Activated CD8-positive, alpha-beta memory T cell treated with anti-CD3 and anti-CD28 coated beads, Interleukin-2, amount 50 U/mL, for 48 hours (primary cell): ENCODE data around the gene LPAR3.
"Not testable (repeated sequence)": the region's sequence is repeated elsewhere in the genome, so short reads cannot be mapped to it uniquely, and the experiment has no call there.

ENCODE experiments used
- DNase-seq: peaks from one replicate; pipeline ENCODE4 v3.0.0-alpha.2; 2020

LPAR3 gene

DNA sequence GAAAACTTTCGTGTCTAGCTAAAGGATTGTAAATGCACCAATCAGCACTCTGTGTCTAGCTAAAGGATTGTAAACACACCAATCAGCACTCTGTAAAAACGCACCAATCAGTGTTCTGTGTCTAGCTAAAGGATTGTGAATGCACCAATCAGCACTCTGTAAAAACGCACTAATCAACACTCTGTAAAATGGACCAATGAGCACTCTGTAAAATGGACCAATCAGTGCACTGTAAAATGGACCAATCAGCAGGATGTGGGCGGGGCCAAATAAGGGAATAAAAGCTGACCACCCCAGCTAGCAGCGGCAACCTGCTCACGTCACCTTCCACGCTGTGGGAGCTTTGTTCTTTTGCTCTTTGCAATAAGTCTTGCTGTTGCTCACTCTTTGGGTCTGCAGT, 9.7 kb upstream of the LPAR3 start:
- DNase-seq, result not testable (repeated sequence)

DNA sequence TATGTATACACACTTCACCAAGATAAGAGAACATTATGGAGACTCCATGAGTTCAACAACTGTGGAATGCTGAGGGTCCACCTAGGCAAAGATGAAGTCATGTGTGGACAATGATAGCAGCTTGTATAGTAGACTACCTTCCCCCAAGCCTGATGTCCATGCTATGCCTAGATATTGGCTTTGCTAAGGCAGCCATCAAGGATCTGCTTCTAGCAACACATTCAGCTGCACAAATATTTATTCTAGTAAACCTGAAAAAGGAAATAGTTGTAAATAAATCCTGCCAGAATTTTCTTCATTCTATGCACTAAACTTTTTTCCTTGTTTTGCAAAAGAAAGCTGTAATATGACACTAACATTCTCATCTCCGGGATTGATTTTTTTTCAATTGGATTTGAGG, 7.0 kb upstream of the LPAR3 start:
- no peak for DNase-seq

DNA sequence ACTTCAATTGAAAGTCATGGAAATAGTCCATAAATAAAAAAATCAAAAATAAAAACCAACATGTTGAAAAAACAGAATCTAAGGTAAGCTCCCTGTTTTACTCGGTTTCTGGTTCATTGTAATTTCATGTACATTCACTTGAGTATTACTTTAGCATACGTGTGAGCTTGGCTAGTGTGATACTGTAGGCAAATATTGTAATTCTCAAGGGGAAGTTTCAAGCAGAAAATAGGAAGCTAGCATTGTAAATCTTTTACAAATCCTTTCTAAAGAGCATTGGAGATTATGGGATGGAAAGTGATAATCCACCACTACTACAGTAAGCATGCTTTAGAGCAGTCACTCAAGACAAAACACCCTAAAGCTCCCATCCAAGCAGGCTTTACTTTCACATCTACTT, 3.3 kb upstream of the LPAR3 start:
- no peak for DNase-seq

DNA sequence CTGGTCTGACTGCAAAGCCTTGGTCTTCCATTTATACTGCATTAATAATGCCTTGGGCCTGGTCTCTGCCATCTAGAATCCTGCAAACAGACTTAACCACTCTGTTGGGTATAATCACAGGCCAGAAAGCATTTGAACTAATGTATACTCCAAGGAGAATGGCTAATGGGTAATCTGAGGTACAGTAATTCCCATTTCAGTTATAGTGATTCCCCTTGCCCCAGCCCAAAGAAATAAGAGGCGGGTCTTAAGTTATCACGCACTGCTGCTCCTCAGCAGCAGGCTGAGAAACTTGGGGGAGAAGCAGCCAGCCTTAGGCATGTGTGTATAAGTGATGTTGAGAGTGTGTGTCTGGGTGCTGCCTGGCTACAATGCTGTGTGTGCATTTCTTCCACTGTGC, 2.4 kb downstream of the LPAR3 start:
- no peak for DNase-seq

DNA sequence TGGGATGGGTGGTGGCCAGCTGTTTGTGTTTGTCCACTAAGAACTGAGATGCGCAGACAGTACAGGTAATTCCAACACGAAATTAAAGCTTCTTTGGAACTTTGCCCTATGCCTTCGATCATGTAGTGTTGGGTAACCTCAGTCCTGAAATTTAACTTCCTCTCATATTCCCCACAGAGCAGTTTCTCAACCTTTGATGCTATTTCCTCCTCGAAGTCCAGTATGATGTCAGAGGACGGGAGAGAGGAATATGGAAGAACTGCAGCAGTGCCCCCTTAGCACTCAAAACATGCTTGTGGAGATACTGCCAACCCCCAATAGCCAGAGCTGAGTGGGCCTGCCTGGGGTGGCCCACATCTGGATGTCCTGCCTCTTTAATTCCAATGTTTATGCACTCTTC, 3.6 kb downstream of the LPAR3 start:
- no peak for DNase-seq

DNA sequence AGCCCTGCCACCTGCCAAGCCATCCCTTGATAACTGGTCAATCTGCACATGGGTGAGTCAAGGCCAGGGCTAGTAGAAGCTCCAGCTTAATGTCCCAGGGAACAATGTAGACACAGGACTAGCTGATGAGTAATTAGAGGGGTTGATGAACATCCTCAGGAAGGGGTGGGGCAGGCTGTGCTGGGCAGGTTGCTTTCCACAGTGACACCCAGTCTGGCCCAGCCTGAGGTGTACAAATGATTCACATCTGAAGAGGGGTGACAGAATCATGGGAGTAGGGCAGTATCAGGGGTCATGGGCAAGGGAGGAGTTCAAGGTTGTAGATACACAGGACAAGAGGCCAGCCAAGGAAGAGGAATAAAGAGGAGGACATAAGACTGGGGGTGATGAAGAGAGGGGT, 4.3 kb downstream of the LPAR3 start:
- no peak for DNase-seq

DNA sequence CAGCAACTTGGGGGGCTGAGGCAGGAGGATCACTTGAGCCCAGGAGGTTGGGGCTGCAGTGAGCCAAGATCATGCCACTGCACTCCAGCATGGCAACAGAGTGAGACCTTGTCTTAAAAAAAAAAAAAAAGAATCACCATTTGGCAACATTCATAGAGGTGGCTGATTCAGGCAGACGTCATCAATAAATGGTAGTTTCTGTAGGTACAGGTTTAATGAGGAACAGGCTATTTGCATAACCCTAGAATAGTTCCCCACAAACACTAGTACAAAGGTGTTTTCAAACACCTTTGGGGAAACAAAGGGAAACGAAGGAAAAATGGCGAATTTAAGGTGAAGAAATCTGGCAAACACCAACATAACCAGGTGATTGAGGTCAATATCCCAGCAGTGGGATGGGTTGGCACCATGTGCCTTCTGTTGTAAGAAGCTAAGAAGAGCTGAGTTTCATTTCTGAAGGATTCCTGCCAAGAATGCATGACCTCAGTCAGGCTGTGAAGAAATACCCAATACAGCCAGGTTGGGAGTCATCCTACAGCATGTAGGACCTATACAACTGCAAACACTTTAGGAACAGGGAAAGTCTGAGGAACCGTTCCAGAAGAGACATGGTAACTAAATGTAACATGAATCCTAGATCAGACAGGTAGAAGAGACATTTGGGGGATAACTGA, 5.6 kb downstream of the LPAR3 start:
- no peak for DNase-seq

DNA sequence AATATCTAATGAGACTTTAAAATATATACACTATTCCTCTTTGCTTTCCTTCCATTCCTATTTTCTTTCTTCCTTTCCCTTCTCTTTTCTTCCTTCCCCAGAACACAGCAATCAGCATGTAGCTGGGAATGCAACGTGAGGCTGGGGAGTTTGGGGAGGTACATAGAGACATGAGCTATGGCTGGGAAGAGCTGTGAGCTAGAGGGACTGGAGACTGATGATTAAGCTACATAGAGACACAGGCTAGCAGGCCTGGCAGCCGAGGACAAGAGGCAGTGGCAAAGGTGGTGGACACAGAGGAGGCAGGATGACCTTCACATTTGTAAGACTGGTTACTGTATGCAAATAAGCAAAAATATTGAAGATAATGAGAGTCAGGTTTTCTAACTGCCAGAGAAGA, 7.5 kb downstream of the LPAR3 start:
- no peak for DNase-seq

DNA sequence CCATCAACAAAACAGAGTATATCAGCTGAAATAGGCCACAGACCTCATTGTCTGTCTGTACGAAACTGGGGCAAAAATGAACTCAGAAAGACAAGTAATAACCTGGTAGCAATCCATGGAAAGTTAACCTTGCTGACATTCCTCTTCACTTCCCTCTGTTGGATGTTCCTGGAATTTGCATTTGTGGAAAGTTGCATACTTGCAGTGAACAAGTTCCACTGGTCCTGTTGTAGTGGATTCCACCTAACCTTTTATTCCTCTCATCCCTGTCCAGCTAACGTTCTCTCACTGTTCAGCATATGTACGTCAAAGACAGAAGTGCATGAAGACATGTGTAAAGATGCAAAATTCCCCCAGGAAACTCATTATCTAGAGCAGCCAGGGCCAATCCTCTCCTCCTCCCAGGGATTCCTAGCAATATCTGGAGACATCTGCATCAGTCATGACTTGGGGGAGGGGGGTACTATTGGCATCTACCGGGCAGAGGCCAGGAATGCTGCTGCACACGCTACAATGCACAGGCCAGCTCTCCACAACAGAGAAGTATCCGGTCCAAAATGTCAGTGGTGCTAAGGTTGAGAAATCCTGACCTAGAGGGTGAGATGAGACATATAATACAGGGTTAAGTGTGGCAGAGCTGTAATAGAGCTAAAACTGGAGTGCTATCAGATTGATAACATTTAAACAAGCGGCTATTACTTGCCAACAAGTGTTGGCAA, 8.2 kb downstream of the LPAR3 start:
- DNase-seq, result no peak

DNA sequence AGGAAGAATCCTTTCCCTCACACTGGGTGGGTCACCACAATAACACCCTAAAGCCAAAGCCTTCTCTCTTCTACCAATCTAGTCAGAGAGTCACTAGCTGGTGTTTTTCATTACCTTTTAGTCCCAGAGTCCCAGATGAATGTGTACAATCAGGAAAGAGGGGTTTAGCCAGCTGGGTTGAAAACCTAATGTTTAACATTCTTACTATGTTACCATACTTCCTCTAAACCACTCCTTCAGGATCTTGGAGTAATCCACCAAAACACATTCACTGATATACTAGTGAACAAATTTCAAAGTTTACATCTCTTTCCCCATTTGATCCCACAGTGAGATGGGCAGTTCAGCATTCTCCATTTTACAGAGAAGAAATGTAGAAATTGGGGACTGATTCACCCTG, 9.7 kb downstream of the LPAR3 start:
- no peak for DNase-seq

DNA sequence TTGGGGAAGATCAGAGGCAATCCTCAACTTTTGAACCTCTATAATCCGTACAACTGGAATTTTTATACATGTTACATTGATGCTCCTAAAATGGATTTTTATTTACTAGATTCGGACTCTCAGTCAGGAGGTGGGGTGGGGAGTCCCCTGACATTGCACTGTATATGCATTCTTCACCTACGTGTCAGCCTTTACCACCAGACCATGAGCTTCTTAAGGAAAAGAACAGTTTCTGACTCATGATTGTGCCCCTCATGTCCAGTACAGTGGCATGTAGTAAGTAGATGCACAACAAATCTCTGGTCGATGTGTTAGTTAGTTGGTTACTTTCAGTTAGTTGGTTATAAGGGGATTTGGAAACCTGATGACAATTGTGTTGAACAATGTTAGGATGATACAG, 15.4 kb downstream of the LPAR3 start:
- no peak for DNase-seq

DNA sequence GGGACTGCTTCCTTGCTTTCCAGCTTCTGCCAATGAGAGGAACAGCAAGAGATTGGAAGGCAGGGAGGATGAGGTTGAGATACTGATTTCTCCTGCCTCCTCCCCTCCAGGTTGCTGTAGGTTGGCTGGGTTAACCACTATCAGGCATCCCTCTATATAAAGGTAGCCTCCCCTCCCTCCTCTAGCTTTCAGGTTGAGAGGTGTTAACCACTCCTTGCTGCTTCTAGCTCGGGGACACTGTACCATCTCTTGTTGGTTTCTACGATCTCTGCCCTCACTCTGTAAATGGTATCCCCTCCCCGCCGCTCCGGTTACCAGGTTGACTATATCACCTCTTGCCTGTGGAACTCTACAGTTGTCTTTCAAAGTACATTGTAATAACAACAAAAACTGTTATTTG, 16.7 kb downstream of the LPAR3 start:
- DNase-seq, result no peak

DNA sequence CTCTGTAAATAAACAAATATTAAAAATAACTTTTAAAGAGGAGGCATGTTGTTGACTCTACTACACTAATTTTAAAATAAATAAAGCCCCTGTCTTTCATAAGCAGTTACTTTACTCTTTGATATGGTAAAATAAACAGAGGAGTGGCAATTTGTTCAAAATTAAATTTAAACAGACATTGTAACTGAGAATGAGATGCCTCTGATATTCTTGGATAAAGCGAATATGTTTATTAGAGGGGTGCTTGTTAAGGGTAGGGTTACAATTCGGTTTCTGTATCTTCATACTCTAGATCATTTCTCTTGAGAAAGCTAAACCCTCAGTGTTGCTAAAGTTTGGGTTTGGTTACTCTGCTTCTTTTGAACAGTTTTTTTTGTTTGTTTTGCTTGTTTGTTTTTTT, 19.6 kb downstream of the LPAR3 start:
- no peak for DNase-seq

DNA sequence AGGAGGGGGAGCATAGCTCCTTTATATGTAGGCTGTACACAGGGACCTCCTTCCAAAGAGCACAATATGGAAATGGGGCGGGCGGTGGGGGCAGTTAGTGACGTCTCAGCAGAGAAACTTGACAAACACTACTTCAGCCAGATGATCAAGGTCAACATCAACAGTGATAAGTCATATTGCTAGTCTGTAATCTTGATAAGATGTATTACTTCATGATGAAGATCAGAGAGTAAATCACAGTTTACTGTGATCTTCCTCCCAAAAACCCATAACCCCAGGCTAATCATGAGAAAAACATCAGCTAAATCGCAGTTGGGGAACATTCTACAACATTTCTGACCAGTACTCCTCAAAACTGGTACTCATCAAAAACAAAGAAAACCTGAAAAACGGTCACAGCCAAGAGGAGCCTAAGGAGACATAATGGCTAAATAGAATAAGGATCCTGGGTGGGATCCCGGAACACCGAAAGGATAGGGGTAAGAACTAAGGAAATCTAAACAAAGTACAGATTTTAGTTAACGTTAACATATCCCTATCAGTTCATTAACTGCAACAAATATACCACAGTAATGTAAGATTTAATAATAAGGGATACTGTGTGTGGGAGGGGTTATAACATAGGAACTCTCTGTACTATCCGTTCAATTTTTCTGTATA, 20.2 kb downstream of the LPAR3 start:
- DNase-seq, result no peak

DNA sequence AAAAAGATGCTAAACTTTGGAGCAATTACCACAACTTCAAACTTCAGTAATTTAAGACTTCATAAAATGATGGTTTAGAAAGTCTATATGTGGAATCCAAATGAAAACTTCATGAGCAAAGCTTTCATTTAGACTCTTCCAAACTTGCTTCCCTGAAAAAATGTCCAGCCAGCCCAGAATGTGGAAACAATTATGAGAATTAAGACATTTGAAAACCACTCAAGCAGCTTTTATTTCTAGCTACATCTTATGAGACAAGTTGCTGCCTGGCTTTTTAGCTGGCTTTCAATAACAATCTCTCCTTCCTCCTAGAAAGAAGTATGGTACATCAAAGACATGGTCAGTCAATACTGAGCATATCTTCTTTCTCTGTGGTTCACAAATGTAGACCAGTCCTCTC, 21.8 kb downstream of the LPAR3 start:
- no peak for DNase-seq

DNA sequence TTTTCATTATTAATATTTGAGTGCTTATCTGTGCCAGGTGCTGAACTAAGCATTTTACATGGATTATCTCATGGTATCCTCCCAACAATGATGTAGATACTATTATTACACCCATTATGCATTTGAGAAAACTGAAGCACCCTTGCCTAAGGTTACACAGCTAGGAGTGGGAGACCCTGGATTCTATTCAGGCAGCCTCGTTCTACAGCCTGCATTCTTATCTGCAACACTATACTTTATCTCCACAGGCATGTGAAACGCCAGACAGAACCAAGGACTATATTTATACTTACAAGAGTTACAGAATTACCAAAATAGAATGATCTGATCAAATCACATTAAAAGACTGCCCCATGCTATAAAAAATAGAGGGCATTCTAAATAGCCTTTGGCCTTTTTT, 22.4 kb downstream of the LPAR3 start:
- DNase-seq, result no peak

DNA sequence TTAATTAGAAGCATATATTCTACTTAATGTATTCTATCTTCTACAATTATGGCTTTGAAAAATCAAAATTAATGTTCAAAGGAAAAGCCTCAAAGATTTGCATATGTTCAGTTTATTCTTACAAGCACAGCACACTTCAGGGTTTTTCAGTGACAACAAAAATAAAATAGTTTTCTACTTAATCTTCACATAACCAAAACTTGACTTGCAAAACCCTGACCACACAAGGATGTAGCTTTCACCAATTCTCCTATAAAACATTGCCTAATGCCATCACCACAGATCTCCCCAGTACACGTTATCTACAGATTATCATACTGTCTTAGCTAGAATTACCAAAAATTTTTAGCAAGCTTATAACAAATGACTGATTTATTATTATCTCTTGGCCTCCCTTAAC, 23.3 kb downstream of the LPAR3 start:
- no peak for DNase-seq

DNA sequence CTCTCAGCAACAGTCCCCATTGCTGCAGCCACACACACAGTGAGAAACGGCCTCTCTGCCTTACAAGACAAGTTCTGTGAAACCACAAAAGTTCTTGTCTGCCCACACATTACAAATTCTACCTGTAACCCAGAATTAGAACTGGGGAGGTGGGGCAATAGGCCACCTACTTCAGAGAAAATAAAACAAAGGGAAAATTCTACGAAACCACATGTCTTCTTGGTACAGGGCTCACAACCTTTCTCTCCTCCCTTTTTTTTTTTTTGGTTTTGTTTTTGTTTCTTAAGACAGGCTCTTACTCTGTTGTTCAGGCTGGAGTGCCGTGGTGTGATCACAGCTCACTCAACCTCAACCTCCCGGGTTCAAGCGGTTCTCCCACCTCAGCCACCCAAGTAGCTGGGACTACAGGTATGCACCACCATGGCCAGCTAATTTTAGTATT, 30.2 kb downstream of the LPAR3 start:
- DNase-seq, result no peak

DNA sequence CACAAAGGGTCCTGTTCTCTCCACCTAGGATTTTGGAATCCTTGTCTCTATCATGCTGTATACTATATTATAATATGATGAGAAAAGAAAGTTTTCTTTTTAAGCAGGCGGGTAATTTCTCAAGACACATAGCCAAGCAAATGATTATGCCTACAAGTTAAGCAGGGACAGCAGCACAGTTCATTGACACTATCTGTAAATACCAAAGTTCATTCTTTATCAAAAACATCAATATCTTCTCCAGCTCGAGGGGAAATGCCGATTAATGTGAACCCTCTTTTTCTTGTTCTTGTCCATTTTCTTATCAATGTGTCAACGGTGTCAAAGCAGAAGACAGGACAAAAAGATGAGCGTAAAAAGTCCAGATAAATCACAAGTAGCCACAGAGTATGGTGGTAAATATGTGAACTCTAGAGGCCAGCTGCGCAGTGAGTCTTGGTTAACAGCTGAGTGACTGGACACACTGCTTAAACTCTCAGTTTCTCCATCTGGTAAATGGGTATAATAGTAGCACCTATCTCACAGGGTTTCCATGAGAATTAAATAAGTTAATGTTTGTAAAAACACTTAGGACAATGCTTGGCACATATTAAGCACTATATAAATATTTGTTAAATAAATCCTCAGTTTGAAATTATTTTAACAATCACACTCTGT, 30.9 kb downstream of the LPAR3 start:
- DNase-seq, result no peak

DNA sequence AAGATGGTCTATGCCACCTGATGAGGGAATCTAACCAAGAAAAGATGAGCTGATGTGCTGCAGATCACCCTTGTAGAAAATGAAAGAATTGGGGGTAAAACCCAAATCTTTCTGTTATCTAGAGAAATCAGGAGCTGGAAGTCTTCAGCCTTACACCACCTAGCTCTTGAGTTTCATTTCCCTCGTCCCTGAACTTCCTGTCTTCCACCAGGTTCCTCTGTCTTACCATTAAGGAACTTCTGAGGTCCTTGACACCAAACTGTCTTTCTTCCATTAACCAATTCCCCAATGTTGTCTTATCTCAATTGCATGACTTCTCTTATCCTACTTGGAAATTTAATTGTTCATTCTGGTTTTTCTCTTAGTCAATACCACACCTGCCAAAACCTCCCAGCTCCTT, 31.5 kb downstream of the LPAR3 start:
- no peak for DNase-seq

DNA sequence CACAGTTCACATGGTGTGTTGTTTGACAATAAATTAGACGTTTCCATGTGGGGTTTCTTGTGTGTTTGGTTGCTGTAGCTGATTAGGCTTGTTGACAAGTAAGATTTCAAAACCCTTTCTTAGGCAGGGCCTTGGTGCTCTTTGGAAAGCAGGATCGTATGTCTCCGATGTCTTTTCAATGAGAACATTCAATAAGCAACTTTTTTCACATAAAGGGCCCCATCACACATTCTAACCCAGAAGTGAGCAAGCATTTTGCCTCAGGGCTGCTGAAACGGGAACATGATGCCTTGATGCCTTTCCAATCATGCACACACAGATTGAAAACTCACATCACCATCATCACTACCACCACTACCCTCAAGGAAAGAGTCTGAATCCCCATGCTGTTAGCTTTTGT, 33.1 kb downstream of the LPAR3 start:
- DNase-seq, result no peak

DNA sequence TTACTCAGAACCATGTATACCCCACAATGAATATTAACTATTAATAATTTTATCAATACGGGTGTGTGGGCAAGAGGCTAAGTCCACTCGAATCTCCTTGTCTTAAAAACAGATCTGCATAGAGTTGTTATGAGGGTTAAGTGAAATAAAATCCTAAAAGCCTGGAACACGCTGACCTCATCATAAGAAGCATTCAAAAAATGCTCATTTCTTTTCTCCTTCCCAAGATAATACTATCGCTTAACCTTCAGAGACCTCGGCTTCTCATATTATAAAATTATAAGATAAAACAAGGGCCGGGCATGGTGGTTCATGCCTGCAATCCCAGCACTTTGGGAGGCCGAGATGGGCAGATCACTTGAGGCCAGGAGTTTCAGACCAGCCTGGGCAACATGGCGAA, 35.1 kb downstream of the LPAR3 start:
- DNase-seq, result no peak

DNA sequence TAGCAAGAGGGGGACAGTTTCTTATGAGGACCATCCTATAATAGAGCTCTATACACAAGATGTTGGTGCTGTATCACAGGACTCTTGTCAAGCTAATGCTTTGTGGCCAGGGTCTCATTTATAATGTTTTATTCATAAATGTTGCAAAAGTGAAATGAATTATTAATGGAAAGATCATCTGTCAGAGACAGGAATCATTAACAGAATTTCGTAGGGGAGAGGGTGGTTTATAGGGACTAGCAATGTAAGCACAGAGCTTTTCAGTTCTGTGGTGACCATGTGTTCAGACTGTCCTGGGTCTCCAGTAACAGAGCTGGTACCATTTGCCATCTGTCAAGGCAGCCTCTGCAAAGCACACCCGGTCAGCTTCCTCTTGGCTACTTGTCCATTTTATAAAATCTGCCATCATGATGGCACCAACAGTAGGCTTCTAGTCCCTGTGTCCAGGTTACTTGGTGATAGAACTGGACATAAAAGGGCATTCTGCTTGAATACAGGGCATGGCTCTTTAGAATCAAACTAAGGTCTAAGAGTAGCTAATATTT, 36.2 kb downstream of the LPAR3 start:
- DNase-seq, result no peak
